ENCODE measurements around the gene VSTM2B. TPM values are rescaled to one million over a fixed set of nuclear protein-coding genes. Genes with fewer than 3 reads are reported as not detected.

The VSTM2B gene
- total and polyA plus RNA-seq, 10 donors = not detected

- Histone ChIP-seq H3K9me3 (peaks cover 0 to 27% (median 11%) of the 10 kb centered on the region in 8 donors), H3K4me3 (no peak overlapping the region), H3K36me3 (no peaks in the 10 kb centered on the region), H3K4me1 (no peaks in the 10 kb centered on the region), H3K27me3 (replicated peaks in 1 of 7) (peaks cover 0 to 41% (median 0%) of the 10 kb centered on the region in 7 donors), H3K27ac (no peak overlapping the region)
- WGBS, 5 donors = 70 to 79% (median 74%) methylated on average over 7 to 9 of the region's 9 CpGs
- DNase-seq = peak; percentile 65
- no peak for TF ChIP-seq CTCF (IDR thresholded peaks at IDR 0.05 in 8 of 11, conservative IDR thresholded peaks at IDR 0.05 in 3 of 11)
- no peak for TF ChIP-seq POLR2A (IDR thresholded peaks at IDR 0.05)
- no peak for TF ChIP-seq POLR2AphosphoS5 (IDR thresholded peaks at IDR 0.05)
- intact Hi-C loops (cut with DNase I; ENCODE audit: low total_unique reads) = no loop called here
Measured at GRCh38 chr19:29548483-29549085, 22.8 kb downstream of the VSTM2B start.

GRCh38 chr19:29549105-29550070, 23.6 kb downstream of the VSTM2B start:
- no peaks in the 10 kb centered on the region for H3K36me3 ChIP-seq
- TF ChIP-seq POLR2AphosphoS5 (IDR thresholded peaks at IDR 0.05) (no peak), CTCF (IDR thresholded peaks at IDR 0.05 in 8 of 11, conservative IDR thresholded peaks at IDR 0.05 in 3 of 11) (no peak), POLR2A (IDR thresholded peaks at IDR 0.05) (no peak)
- intact Hi-C loops (cut with DNase I; ENCODE audit: low total_unique reads) = no loop called here
- peak; percentile 54 for DNase-seq
- H3K27me3 ChIP-seq (replicated peaks in 1 of 7) = peaks cover 0 to 41% (median 0%) of the 10 kb centered on the region in 7 donors
- no peak overlapping the region for H3K27ac ChIP-seq
- peaks cover 0 to 35% (median 19%) of the 10 kb centered on the region in 8 donors for H3K9me3 ChIP-seq
- H3K4me1 ChIP-seq = no peaks in the 10 kb centered on the region
- no peak overlapping the region for H3K4me3 ChIP-seq
- 65 to 78% (median 71%) methylated on average over 2 to 9 of the region's 9 CpGs for WGBS, 5 donors

- no peak overlapping the region for H3K27ac ChIP-seq
- no peak overlapping the region for H3K4me3 ChIP-seq
- no peak for TF ChIP-seq POLR2A (IDR thresholded peaks at IDR 0.05)
- TF ChIP-seq CTCF (IDR thresholded peaks at IDR 0.05 in 8 of 11, conservative IDR thresholded peaks at IDR 0.05 in 3 of 11) = no peak
- TF ChIP-seq POLR2AphosphoS5 (IDR thresholded peaks at IDR 0.05) = no peak
- H3K36me3 ChIP-seq = no peaks in the 10 kb centered on the region
- peaks cover 0 to 34% (median 26%) of the 10 kb centered on the region in 8 donors for H3K9me3 ChIP-seq
- H3K4me1 ChIP-seq = no peaks in the 10 kb centered on the region
- DNase-seq = no peak
- intact Hi-C loops (cut with DNase I; ENCODE audit: low total_unique reads) = no loop called here
- peaks cover 0 to 35% (median 0%) of the 10 kb centered on the region in 7 donors for H3K27me3 ChIP-seq (replicated peaks in 1 of 7)
- WGBS, 5 donors = 68 to 76% (median 75%) methylated on average over 5 of the region's 5 CpGs
Measured at GRCh38 chr19:29550896-29551295, 25.1 kb downstream of the VSTM2B start.

GRCh38 chr19:29551774-29552173, 26.0 kb downstream of the VSTM2B start:
- Histone ChIP-seq H3K9me3 (peaks cover 0 to 42% (median 28%) of the 10 kb centered on the region in 8 donors), H3K27me3 (replicated peaks in 1 of 7) (peaks cover 0 to 28% (median 0%) of the 10 kb centered on the region in 7 donors), H3K36me3 (no peaks in the 10 kb centered on the region), H3K4me3 (no peak overlapping the region), H3K27ac (no peak overlapping the region), H3K4me1 (no peaks in the 10 kb centered on the region)
- no peak for DNase-seq
- intact Hi-C loops (cut with DNase I; ENCODE audit: low total_unique reads) = no loop called here
- WGBS, 5 donors = 59 to 82% (median 78%) methylated on average over 3 of the region's 3 CpGs
- no peak for TF ChIP-seq CTCF (IDR thresholded peaks at IDR 0.05 in 8 of 11, conservative IDR thresholded peaks at IDR 0.05 in 3 of 11)
- no peak for TF ChIP-seq POLR2AphosphoS5 (IDR thresholded peaks at IDR 0.05)
- TF ChIP-seq POLR2A (IDR thresholded peaks at IDR 0.05) = no peak

Data from spleen (tissue), 11 donors.